ENCODE results near the gene PTPN4. TPM values are rescaled to one million over a fixed set of nuclear protein-coding genes. Genes with fewer than 3 reads are reported as not detected.

PTPN4 gene
- total and polyA plus RNA-seq, 3 donors from 2014 or later: 19.7 to 80.5 (median 58.5) TPM

DNA sequence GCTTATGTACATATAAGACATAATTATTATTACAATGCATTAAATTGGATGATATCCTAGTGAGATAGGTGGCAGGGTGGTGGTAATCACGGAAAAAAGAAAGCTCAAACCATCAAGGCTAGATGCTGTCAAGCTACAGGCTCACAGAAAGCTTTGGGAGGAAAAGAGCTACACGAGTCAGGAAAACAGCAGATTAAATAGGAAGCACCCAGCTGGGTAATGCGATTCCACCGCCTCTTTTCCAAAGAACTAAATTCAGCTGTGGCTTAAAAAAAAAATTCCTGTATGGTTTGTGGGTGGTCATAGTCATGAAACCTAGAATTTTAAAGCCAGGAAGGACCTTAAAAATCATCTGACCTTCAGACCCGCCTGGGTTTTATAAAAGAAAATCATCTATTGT, 23.7 kb upstream of the PTPN4 start:
- no peak for DNase-seq
- no peaks in the 10 kb centered on the region for H3K27me3 ChIP-seq
- H3K27ac ChIP-seq: no peak overlapping the region
- intact Hi-C loops (cut with DNase I; ENCODE audit: low total_unique reads): no loop called here
- peaks cover 20% of the 10 kb centered on the region for H3K4me1 ChIP-seq
- no peaks in the 10 kb centered on the region for H3K36me3 ChIP-seq (ENCODE audit: low read depth, missing control alignments)
- 54 to 62% methylated on average over 5 of the region's 5 CpGs for WGBS, 2 donors
- TF ChIP-seq POLR2A (IDR thresholded peaks at IDR 0.05): no peak
- TF ChIP-seq, protein P1, sequence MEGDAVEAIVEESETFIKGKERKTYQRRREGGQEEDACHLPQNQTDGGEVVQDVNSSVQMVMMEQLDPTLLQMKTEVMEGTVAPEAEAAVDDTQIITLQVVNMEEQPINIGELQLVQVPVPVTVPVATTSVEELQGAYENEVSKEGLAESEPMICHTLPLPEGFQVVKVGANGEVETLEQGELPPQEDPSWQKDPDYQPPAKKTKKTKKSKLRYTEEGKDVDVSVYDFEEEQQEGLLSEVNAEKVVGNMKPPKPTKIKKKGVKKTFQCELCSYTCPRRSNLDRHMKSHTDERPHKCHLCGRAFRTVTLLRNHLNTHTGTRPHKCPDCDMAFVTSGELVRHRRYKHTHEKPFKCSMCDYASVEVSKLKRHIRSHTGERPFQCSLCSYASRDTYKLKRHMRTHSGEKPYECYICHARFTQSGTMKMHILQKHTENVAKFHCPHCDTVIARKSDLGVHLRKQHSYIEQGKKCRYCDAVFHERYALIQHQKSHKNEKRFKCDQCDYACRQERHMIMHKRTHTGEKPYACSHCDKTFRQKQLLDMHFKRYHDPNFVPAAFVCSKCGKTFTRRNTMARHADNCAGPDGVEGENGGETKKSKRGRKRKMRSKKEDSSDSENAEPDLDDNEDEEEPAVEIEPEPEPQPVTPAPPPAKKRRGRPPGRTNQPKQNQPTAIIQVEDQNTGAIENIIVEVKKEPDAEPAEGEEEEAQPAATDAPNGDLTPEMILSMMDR (IDR thresholded peaks at IDR 0.05): no peak
- H3K4me3 ChIP-seq: no peak overlapping the region
- no peaks in the 10 kb centered on the region for H3K9me3 ChIP-seq

DNA sequence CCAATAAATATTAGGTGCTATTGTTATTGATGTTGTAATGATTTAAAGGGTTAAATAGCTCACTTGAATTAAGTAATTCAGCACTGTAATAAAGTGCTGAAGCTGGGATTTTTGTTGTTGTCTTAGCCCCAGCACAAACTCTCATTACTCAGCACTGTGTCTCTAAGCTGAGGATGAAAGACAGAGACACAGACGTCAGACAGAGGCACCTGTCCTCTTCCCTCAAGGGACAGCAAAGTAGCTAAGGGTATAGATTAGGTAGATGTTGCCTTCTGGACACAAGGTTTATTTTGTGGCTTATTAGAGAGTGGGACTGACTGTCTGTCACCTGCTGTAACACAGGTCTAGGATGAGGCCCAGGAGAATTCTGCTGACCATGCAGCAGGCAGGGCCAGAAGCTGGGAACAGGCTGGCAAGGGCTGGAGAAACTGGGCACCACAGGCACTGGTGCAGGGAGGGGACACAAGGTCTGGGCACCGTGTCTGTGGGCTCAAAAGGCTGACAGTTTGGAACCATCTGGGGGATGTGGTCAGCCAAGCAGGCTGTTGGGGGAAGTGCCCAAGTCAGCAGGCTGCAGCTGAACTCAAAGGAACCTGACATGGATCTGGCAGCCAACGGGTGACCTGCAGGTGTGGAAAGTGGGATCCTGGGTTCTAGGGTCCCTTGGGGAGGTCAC, 20.0 kb upstream of the PTPN4 start:
- no peak for TF ChIP-seq POLR2A (IDR thresholded peaks at IDR 0.05)
- TF ChIP-seq, protein P1 (IDR thresholded peaks at IDR 0.05): no peak
- Histone ChIP-seq H3K9me3 (no peaks in the 10 kb centered on the region), H3K27ac (no peak overlapping the region), H3K4me3 (no peak overlapping the region), H3K36me3 (ENCODE audit: low read depth, missing control alignments) (no peaks in the 10 kb centered on the region), H3K27me3 (no peaks in the 10 kb centered on the region), H3K4me1 (peaks cover 7% of the 10 kb centered on the region)
- 77 to 78% methylated on average over 3 of the region's 3 CpGs for WGBS, 2 donors
- intact Hi-C loops (cut with DNase I; ENCODE audit: low total_unique reads): no loop called here
- DNase-seq: no peak

DNA sequence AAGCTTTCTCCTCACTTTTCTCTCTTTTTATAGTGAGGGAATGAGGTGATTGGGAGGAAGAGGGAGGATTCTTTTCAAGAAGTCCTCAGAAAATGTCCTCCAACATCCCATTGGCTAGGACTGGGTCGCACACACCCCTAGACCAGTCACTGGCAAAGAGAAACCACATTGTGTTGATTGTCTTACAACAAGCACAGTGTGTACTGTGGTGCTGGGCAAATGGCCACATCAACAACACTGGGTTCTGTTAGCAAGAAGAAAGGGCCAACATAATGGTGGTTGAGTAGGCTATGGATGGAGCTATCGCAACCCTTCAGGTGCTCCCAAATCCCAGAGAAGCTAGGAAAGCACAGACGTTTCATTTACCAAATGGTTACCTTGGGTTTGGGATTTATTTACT, 18.7 kb upstream of the PTPN4 start:
- TF ChIP-seq, protein P1 (IDR thresholded peaks at IDR 0.05): no peak
- TF ChIP-seq POLR2A (IDR thresholded peaks at IDR 0.05): no peak
- Histone ChIP-seq H3K9me3 (no peaks in the 10 kb centered on the region), H3K4me3 (no peak overlapping the region), H3K4me1 (peaks cover 2% of the 10 kb centered on the region), H3K27ac (no peak overlapping the region), H3K36me3 (ENCODE audit: low read depth, missing control alignments) (no peaks in the 10 kb centered on the region), H3K27me3 (no peaks in the 10 kb centered on the region)
- intact Hi-C loops (cut with DNase I; ENCODE audit: low total_unique reads): no loop called here
- DNase-seq: no peak
- WGBS, 2 donors: 85 to 94% methylated on average over 3 of the region's 3 CpGs

DNA sequence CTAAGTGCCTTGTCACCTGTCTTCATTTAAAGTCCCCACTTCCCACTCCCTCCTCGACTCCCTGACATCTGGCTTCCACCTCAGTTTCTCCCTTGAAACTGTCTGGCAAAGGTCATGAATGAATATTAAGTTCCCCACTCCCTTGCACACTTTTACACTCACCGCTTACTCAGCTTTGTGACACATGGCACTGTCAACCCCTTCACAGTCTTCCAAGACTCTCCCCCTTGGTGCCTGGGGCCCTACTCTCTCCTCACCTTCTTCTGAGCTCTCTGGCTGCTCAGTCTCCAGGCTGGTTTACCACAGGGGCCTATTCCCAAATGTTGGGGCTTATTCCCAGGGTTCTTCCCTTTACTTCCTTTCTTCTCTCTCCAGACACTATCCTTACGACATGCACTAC, 17.9 kb upstream of the PTPN4 start:
- intact Hi-C loops (cut with DNase I; ENCODE audit: low total_unique reads): no loop called here
- Histone ChIP-seq H3K27ac (no peak overlapping the region), H3K27me3 (no peaks in the 10 kb centered on the region), H3K4me3 (no peak overlapping the region), H3K36me3 (ENCODE audit: low read depth, missing control alignments) (no peaks in the 10 kb centered on the region), H3K4me1 (no peaks in the 10 kb centered on the region), H3K9me3 (no peaks in the 10 kb centered on the region)
- TF ChIP-seq, protein P1 (IDR thresholded peaks at IDR 0.05): no peak
- TF ChIP-seq POLR2A (IDR thresholded peaks at IDR 0.05): no peak
- DNase-seq: no peak
- 82 to 90% methylated on average over 3 of the region's 3 CpGs for WGBS, 2 donors

DNA sequence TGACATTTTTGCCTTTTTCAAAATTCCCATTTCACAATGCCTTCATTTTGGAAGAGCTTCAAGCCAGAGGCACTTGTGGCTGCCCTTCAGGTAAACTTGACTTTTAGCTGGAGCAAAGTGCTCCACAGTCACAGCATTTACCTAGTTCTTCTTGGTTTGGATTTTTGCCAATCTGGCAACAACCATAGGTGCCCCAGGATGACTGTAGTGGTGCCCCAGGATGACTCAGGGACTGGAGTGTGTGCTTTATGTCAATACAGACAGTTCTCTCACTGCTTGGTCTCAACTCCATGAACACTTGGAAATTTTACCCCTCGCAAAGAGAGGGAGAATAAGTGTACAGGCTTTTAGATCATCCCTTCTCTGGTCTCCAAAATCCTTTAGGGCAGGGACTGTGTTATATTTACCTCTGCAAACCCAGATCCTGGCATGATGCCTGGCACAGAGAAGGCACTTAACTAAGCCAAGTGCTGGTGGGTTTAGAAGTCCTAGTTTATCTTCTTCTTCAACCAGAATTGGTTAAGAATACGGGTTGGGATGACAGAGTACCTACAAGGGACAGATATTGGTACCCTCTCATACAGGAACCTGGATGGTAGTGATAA, 15.3 kb upstream of the PTPN4 start:
- no peaks in the 10 kb centered on the region for H3K9me3 ChIP-seq
- no peak for DNase-seq
- intact Hi-C loops (cut with DNase I; ENCODE audit: low total_unique reads): no loop called here
- no peak overlapping the region for H3K4me3 ChIP-seq
- H3K36me3 ChIP-seq (ENCODE audit: low read depth, missing control alignments): no peaks in the 10 kb centered on the region
- no peaks in the 10 kb centered on the region for H3K4me1 ChIP-seq
- no peaks in the 10 kb centered on the region for H3K27me3 ChIP-seq
- H3K27ac ChIP-seq: no peak overlapping the region
- no peak for TF ChIP-seq POLR2A (IDR thresholded peaks at IDR 0.05)
- TF ChIP-seq, protein P1 (IDR thresholded peaks at IDR 0.05): no peak
- WGBS, 2 donors: 93 to 100% methylated on average over 2 of the region's 2 CpGs

Measured in testis (tissue), 3 donors.